HEK293 (cell line): Measurements from ENCODE around the gene ERCC6.

Experiments used
- CTCF ChIA-PET: fragments of 350-600 bp; formaldehyde crosslinking; extraction: SDS; loops from one replicate; lab custom pipeline; 2021; ENCODE audit warnings: antibody characterized with exemption; lab: Yijun Ruan, JAX
- POLR2A ChIA-PET: fragments of 300-600 bp; formaldehyde crosslinking; extraction: SDS; loops from one replicate; lab custom pipeline; 2020; ENCODE audit warnings: antibody characterized with exemption, inconsistent platforms; lab: Yijun Ruan, JAX
- H3K27ac ChIP-seq: fragments of 200-500 bp; sonication (Bioruptor generic); 2 replicates; pipeline ENCODE4 v1.5.1; 2014; ENCODE audit warnings: low read depth, low read length, control low read depth, inconsistent platforms; ENCODE audit errors: extremely low read depth
- H3K36me3 ChIP-seq, 2 experiments: fragments of 200-500 bp in 1 of 2; sonication (Bioruptor generic) in 1 of 2; 1 replicate in 1 of 2; 2 replicates in 1 of 2; pipeline ENCODE4 v1.5.1; 2014 to 2017; ENCODE audit warnings: inconsistent platforms in 2 of 2, low read length in 2 of 2; ENCODE audit not compliant: control insufficient read depth in 2 of 2, insufficient read depth in 1 of 2
- H3K4me1 ChIP-seq: fragments of 200-500 bp; sonication (Bioruptor generic); 2 replicates; pipeline ENCODE4 v1.5.1; 2014; ENCODE audit warnings: mild to moderate bottlenecking, low read length, inconsistent platforms; ENCODE audit not compliant: control insufficient read depth, insufficient read depth
- H3K4me3 ChIP-seq: 2 replicates; pipeline ENCODE4 v1.5.1; 2011; ENCODE audit warnings: low read depth, mild to moderate bottlenecking, control low read depth, low read length, moderate library complexity
- H3K9me3 ChIP-seq: fragments of 200-500 bp; sonication (Bioruptor generic); 2 replicates; pipeline ENCODE4 v1.5.1; 2014; ENCODE audit warnings: low read depth, low read length, inconsistent platforms; ENCODE audit not compliant: control insufficient read depth, insufficient read depth
- BCL11A ChIP-seq: fragments of 450-650 bp; formaldehyde crosslinking; IDR thresholded peaks from 2 replicates; pipeline ENCODE4 v1.5.1; 2016; ENCODE audit warnings: low read depth, missing biosample characterization, missing genetic modification characterization
- HOXA7 ChIP-seq: sonication (generic); formaldehyde crosslinking; IDR thresholded peaks from 2 replicates; pipeline ENCODE4 v1.8.1; 2022; ENCODE audit warnings: missing genetic modification reagents, borderline replicate concordance
- KLF10 ChIP-seq: fragments of 450-650 bp; IDR thresholded peaks from 2 replicates; pipeline ENCODE4 v1.5.1; 2018; ENCODE audit warnings: missing biosample characterization, mild to moderate bottlenecking, missing genetic modification characterization
- KLF8 ChIP-seq: fragments of 450-650 bp; formaldehyde crosslinking; IDR thresholded peaks from 2 replicates; pipeline ENCODE4 v1.5.1; 2016; ENCODE audit warnings: missing biosample characterization, missing genetic modification characterization
- MZF1 ChIP-seq: fragments of 450-650 bp; formaldehyde crosslinking; IDR thresholded peaks from 2 replicates; pipeline ENCODE4 v1.5.1; 2017; ENCODE audit warnings: missing biosample characterization, missing genetic modification characterization, borderline replicate concordance
- PRDM1 ChIP-seq: fragments of 450-650 bp; formaldehyde crosslinking; IDR thresholded peaks from 2 replicates; pipeline ENCODE4; 2016; ENCODE audit warnings: missing biosample characterization, missing genetic modification characterization
- PRDM4 ChIP-seq: fragments of 450-650 bp; formaldehyde crosslinking; IDR thresholded peaks from 2 replicates; pipeline ENCODE4 v1.5.1; 2017; ENCODE audit warnings: missing biosample characterization, missing genetic modification characterization
- REPIN1 ChIP-seq: fragments of 450-650 bp; formaldehyde crosslinking; IDR thresholded peaks from 2 replicates; pipeline ENCODE4 v1.5.1; 2017; ENCODE audit warnings: missing biosample characterization, missing genetic modification characterization, low read depth
- SCRT2 ChIP-seq: fragments of 450-650 bp; formaldehyde crosslinking; IDR thresholded peaks from 2 replicates; pipeline ENCODE4 v1.5.1; 2016; ENCODE audit warnings: missing biosample characterization, missing genetic modification characterization
- ZFP69B ChIP-seq: fragments of 450-650 bp; formaldehyde crosslinking; IDR thresholded peaks from 2 replicates; pipeline ENCODE4 v1.5.1; 2016; ENCODE audit warnings: missing biosample characterization, missing genetic modification characterization
- ZNF19 ChIP-seq: fragments of 450-650 bp; formaldehyde crosslinking; IDR thresholded peaks from 2 replicates; pipeline ENCODE4; 2016; ENCODE audit warnings: missing biosample characterization, missing genetic modification characterization, low read depth
- ZNF2 ChIP-seq: fragments of 450-650 bp; formaldehyde crosslinking; IDR thresholded peaks from 2 replicates; pipeline ENCODE4 v1.5.1; 2016; ENCODE audit warnings: missing biosample characterization, missing genetic modification characterization
- ZNF23 ChIP-seq: fragments of 450-650 bp; formaldehyde crosslinking; IDR thresholded peaks from 2 replicates; pipeline ENCODE4 v1.5.1; 2016; ENCODE audit warnings: missing biosample characterization, missing genetic modification characterization, borderline replicate concordance
- ZNF239 ChIP-seq: fragments of 450-650 bp; formaldehyde crosslinking; IDR thresholded peaks from 2 replicates; pipeline ENCODE4 v1.5.1; 2016; ENCODE audit warnings: missing biosample characterization, missing genetic modification characterization
- ZNF335 ChIP-seq: fragments of 450-650 bp; formaldehyde crosslinking; conservative IDR thresholded peaks from 2 replicates; pipeline ENCODE4 v1.5.1; 2016; ENCODE audit warnings: missing biosample characterization, missing genetic modification characterization
- ZNF518A ChIP-seq: fragments of 450-650 bp; formaldehyde crosslinking; conservative IDR thresholded peaks from 2 replicates; pipeline ENCODE4 v1.5.1; 2016; ENCODE audit warnings: low read depth, missing biosample characterization, missing genetic modification characterization
- ZNF549 ChIP-seq: fragments of 450-650 bp; IDR thresholded peaks from 2 replicates; pipeline ENCODE4 v1.5.1; 2018; ENCODE audit warnings: missing biosample characterization, missing genetic modification characterization, mild to moderate bottlenecking, inconsistent platforms, moderate library complexity
- ZNF571 ChIP-seq: fragments of 450-650 bp; formaldehyde crosslinking; IDR thresholded peaks from 2 replicates; pipeline ENCODE4 v1.5.0; 2017; ENCODE audit warnings: missing biosample characterization, missing genetic modification characterization
- ZNF639 ChIP-seq: fragments of 450-650 bp; formaldehyde crosslinking; IDR thresholded peaks from 2 replicates; pipeline ENCODE4 v1.5.1; 2016; ENCODE audit warnings: missing biosample characterization, missing genetic modification characterization
- ZNF658 ChIP-seq: fragments of 450-650 bp; formaldehyde crosslinking; IDR thresholded peaks from 2 replicates; pipeline ENCODE4; 2016; ENCODE audit warnings: missing biosample characterization, missing genetic modification characterization
- ZNF707 ChIP-seq: fragments of 450-650 bp; formaldehyde crosslinking; IDR thresholded peaks from 2 replicates; pipeline ENCODE4 v1.5.1; 2016; ENCODE audit warnings: missing biosample characterization, missing genetic modification characterization
- ZNF747 ChIP-seq: fragments of 450-650 bp; formaldehyde crosslinking; IDR thresholded peaks from 2 replicates; pipeline ENCODE4 v1.5.1; 2016; ENCODE audit warnings: missing biosample characterization, missing genetic modification characterization
- ZNF76 ChIP-seq: fragments of 450-650 bp; formaldehyde crosslinking; IDR thresholded peaks from 2 replicates; pipeline ENCODE4; 2016; ENCODE audit warnings: low read depth, missing biosample characterization, missing genetic modification characterization, borderline replicate concordance
- TF ChIP-seq, protein P1 (sequence below): fragments of 450-650 bp; formaldehyde crosslinking; IDR thresholded peaks from 2 replicates; pipeline ENCODE4 v1.5.1; 2016; ENCODE audit warnings: missing biosample characterization, missing genetic modification characterization, borderline replicate concordance
- TF ChIP-seq, protein P2 (sequence below): fragments of 450-650 bp; formaldehyde crosslinking; IDR thresholded peaks from 2 replicates; pipeline ENCODE4 v1.5.1; 2017; ENCODE audit warnings: missing biosample characterization, missing genetic modification characterization

ERCC6 gene

DNA sequence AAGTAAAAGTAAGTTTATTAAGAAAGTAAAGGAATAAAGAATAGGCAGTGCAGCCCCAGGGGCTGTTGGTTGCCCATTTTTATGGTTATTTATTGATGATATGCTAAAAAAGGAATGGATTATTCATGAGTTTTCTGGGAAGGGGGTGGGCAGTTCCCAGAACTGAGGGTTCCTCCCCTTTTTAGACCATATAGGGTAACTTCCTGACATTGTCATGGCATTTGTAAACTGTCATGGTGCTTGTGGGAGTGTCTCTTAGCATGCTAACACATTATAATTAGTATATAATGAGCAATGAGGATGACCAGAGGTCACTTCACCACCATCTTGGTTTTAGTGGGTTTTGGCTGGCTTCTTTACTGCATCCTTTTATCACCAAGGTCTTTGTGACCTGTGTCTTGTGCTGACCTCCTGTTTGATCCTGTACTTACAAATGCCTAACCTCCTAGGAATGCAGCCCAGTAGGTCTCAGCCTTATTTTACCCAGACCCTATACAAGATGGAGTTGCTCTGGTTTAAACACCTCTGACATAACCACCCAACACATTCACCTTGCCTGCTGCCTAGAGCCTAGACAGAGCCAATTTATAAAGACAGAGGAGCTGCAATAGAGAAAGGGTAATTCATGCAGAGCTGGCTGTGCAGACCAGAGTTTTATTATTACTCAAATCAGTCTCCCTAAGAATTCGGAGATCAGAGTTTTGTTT is 10.9 kb upstream of the ERCC6 start:
- TF ChIP-seq ZNF2 (tag by site-specific recombination): no peak
- no peak for TF ChIP-seq ZNF658 (tag by site-specific recombination)
- no peak for TF ChIP-seq BCL11A (tag by site-specific recombination)
- TF ChIP-seq ZNF549 (tag by site-specific recombination): no peak
- TF ChIP-seq PRDM1 (tag by site-specific recombination): no peak
- no peak for TF ChIP-seq ZNF19 (tag by site-specific recombination)
- TF ChIP-seq MZF1 (tag by site-specific recombination): no peak
- no peak for TF ChIP-seq ZNF747 (tag by site-specific recombination)
- no peak for TF ChIP-seq ZNF518A
- TF ChIP-seq ZNF23 (tag by site-specific recombination): no peak
- TF ChIP-seq HOXA7 (CRISPR knock-in tag): no peak
- no peak for TF ChIP-seq ZNF707 (tag by site-specific recombination)
- TF ChIP-seq ZNF639: no peak
- no peak for TF ChIP-seq REPIN1
- no peak for TF ChIP-seq PRDM4
- TF ChIP-seq ZNF239: no peak
- H3K4me1 ChIP-seq: no peaks in the 10 kb centered on the region
- H3K9me3 ChIP-seq: no peaks in the 10 kb centered on the region
- no peaks in the 10 kb centered on the region for H3K36me3 ChIP-seq
- ChIA-PET POLR2A (interaction anchor here (0.6 kb wide), 1 partner anchor 930 kb away, joined by 4 read pairs; no protein-coding TSS in a partner anchor), CTCF (interaction anchor here (0.9 to 1.0 kb wide), 2 partner anchors 11 to 675 kb away, joined by 3 read pairs; partner anchors contain the start of gene ERCC6)
- no peak overlapping the region for H3K4me3 ChIP-seq
- H3K27ac ChIP-seq: no peak overlapping the region

- CTCF ChIA-PET: interaction anchor here (0.5 kb wide), 1 partner anchor 47 kb away, joined by 4 read pairs; no protein-coding TSS in a partner anchor
- TF ChIP-seq ZFP69B (tag by site-specific recombination) (no peak), KLF8 (tag by site-specific recombination) (no peak), ZNF76 (no peak), SCRT2 (tag by site-specific recombination) (no peak), KLF10 (tag by site-specific recombination) (no peak), ZNF571 (tag by site-specific recombination) (no peak), ZNF335 (tag by site-specific recombination) (no peak)
- TF ChIP-seq, protein P1, sequence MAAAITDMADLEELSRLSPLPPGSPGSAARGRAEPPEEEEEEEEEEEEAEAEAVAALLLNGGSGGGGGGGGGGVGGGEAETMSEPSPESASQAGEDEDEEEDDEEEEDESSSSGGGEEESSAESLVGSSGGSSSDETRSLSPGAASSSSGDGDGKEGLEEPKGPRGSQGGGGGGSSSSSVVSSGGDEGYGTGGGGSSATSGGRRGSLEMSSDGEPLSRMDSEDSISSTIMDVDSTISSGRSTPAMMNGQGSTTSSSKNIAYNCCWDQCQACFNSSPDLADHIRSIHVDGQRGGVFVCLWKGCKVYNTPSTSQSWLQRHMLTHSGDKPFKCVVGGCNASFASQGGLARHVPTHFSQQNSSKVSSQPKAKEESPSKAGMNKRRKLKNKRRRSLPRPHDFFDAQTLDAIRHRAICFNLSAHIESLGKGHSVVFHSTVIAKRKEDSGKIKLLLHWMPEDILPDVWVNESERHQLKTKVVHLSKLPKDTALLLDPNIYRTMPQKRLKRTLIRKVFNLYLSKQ (tag by site-specific recombination): no peak
- TF ChIP-seq, protein P2, sequence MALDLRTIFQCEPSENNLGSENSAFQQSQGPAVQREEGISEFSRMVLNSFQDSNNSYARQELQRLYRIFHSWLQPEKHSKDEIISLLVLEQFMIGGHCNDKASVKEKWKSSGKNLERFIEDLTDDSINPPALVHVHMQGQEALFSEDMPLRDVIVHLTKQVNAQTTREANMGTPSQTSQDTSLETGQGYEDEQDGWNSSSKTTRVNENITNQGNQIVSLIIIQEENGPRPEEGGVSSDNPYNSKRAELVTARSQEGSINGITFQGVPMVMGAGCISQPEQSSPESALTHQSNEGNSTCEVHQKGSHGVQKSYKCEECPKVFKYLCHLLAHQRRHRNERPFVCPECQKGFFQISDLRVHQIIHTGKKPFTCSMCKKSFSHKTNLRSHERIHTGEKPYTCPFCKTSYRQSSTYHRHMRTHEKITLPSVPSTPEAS (tag by site-specific recombination): no peak
Measured at GRCh38 chr10:49543604-49544003, 4.7 kb upstream of the ERCC6 start.

More at GRCh38 chr10:49543604-49544003, 4.7 kb upstream of the ERCC6 start:
- POLR2A ChIA-PET: no interaction called here
- no peak overlapping the region for H3K4me3 ChIP-seq
- H3K9me3 ChIP-seq: no peaks in the 10 kb centered on the region
- no peaks in the 10 kb centered on the region for H3K4me1 ChIP-seq
- no peaks in the 10 kb centered on the region for H3K36me3 ChIP-seq
- H3K27ac ChIP-seq: no peak overlapping the region
